HEK293T (cell line): ENCODE data around the gene GALNT18.

ENCODE experiments used
- CTCF ChIA-PET: fragments of 350-600 bp; formaldehyde crosslinking; extraction: SDS; loops from one replicate; lab custom pipeline; 2021; ENCODE audit warnings: antibody characterized with exemption, inconsistent platforms; lab: Yijun Ruan, JAX
- POLR2A ChIA-PET: fragments of 350-600 bp; formaldehyde crosslinking; extraction: SDS; loops from one replicate; lab custom pipeline; 2020; ENCODE audit warnings: antibody characterized with exemption, inconsistent platforms; lab: Yijun Ruan, JAX
- DNase-seq: peaks from one replicate; pipeline ENCODE4 v3.0.0; 2012; ENCODE audit warnings: mixed read lengths; ENCODE audit errors: extremely low spot score
- ARNT ChIP-seq: fragments of 450-650 bp; IDR thresholded peaks from 2 replicates; pipeline ENCODE4 v1.6.1; 2017; ENCODE audit warnings: mild to moderate bottlenecking
- BHLHE40 ChIP-seq: fragments of 450-650 bp; IDR thresholded peaks from 2 replicates; pipeline ENCODE4 v1.6.1; 2016; ENCODE audit warnings: mild to moderate bottlenecking, moderate library complexity, borderline replicate concordance
- CTBP1 ChIP-seq: fragments of 450-650 bp; IDR thresholded peaks from 2 replicates; pipeline ENCODE4 v1.6.1; 2016; ENCODE audit warnings: borderline replicate concordance
- ELF4 ChIP-seq: fragments of 450-650 bp; IDR thresholded peaks from 2 replicates; pipeline ENCODE4 v1.6.1; 2017; ENCODE audit warnings: antibody characterized with exemption
- FOXA1 ChIP-seq: fragments of 450-650 bp; IDR thresholded peaks from 2 replicates; pipeline ENCODE4 v1.6.1; 2016; ENCODE audit warnings: mild to moderate bottlenecking
- FOXK2 ChIP-seq: fragments of 450-650 bp; IDR thresholded peaks from 2 replicates; pipeline ENCODE4 v1.6.1; 2016; ENCODE audit warnings: mild to moderate bottlenecking
- FOXM1 ChIP-seq: fragments of 450-650 bp; IDR thresholded peaks from 2 replicates; pipeline ENCODE4 v1.6.1; 2017; ENCODE audit warnings: mild to moderate bottlenecking, borderline replicate concordance
- HDGF ChIP-seq: fragments of 450-650 bp; IDR thresholded peaks from 2 replicates; pipeline ENCODE4 v1.6.1; 2017; ENCODE audit warnings: antibody characterized with exemption, borderline replicate concordance
- L3MBTL2 ChIP-seq: fragments of 450-650 bp; conservative IDR thresholded peaks from 2 replicates; pipeline ENCODE4 v1.6.1; 2016; ENCODE audit warnings: mild to moderate bottlenecking
- LEF1 ChIP-seq: fragments of 450-650 bp; IDR thresholded peaks from 2 replicates; pipeline ENCODE4 v1.6.1; 2017; ENCODE audit warnings: mild to moderate bottlenecking, borderline replicate concordance
- NFRKB ChIP-seq: fragments of 450-650 bp; IDR thresholded peaks from 2 replicates; pipeline ENCODE4 v1.6.1; 2016; ENCODE audit warnings: mild to moderate bottlenecking, moderate library complexity
- PKNOX1 ChIP-seq: fragments of 450-650 bp; IDR thresholded peaks from 2 replicates; pipeline ENCODE4 v1.6.1; 2016
- SP1 ChIP-seq: fragments of 450-650 bp; IDR thresholded peaks from 2 replicates; pipeline ENCODE4 v1.6.1; 2017
- SUZ12 ChIP-seq: fragments of 450-650 bp; IDR thresholded peaks from 2 replicates; pipeline ENCODE4 v1.6.1; 2016; ENCODE audit warnings: mild to moderate bottlenecking
- TARDBP ChIP-seq: fragments of 450-650 bp; IDR thresholded peaks from 2 replicates; pipeline ENCODE4 v1.6.1; 2016
- ZNF384 ChIP-seq: fragments of 450-650 bp; IDR thresholded peaks from 2 replicates; pipeline ENCODE4 v1.6.1; 2016

GALNT18 gene

GRCh38 chr11:11580841-11581411, 40.9 kb downstream of the GALNT18 start:
- TF ChIP-seq CTBP1 (no peak), FOXK2 (no peak), SUZ12 (no peak), PKNOX1 (no peak), HDGF (no peak), L3MBTL2 (no peak), FOXM1 (no peak), ARNT (no peak), FOXA1 (no peak), NFRKB (no peak), TARDBP (no peak), BHLHE40 (no peak), LEF1 (no peak)
- ChIA-PET CTCF (no interaction called here), POLR2A (no interaction called here)
- DNase-seq = no peak

DNA sequence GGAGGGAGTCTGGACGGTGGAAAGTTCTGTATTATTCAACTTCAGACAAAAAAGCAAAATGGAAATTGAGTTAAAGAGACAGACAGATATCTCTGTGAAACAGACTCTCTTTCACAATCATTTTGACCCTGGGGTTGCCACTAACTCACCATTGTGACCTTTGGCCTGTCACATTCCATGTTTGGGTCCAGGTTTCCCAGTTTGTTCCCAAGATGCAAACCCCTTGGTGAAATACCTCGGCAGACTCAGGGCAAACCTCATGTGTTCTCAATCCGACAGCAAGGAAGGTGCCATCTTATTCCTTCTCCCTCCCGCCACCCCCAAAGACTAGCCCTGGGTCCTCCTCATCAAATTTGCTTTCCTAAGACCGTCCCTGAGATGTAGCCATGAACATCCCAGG, 41.8 kb downstream of the GALNT18 start:
- POLR2A ChIA-PET = no interaction called here
- TF ChIP-seq FOXK2 = no peak
- no peak for TF ChIP-seq PKNOX1
- CTCF ChIA-PET = no interaction called here
- DNase-seq = no peak

GRCh38 chr11:11579012-11579988, 42.5 kb downstream of the GALNT18 start:
- TF ChIP-seq FOXM1 (no peak), ZNF384 (no peak), NFRKB (no peak), ELF4 (no peak), FOXK2 (no peak), FOXA1 (no peak), SP1 (no peak)
- CTCF ChIA-PET = no interaction called here
- POLR2A ChIA-PET = no interaction called here
- DNase-seq = no peak

- POLR2A ChIA-PET = no interaction called here
- CTCF ChIA-PET = interaction anchor here (0.6 kb wide), 1 partner anchor 132 kb away, joined by 3 read pairs; no protein-coding TSS in a partner anchor
- no peak for DNase-seq
- no peak for TF ChIP-seq HDGF
- TF ChIP-seq LEF1 = no peak
- TF ChIP-seq CTBP1 = no peak
- no peak for TF ChIP-seq TARDBP
- no peak for TF ChIP-seq FOXA1
These were observed 43.6 kb downstream of the GALNT18 start for GRCh38 chr11:11577932-11578911.

DNA sequence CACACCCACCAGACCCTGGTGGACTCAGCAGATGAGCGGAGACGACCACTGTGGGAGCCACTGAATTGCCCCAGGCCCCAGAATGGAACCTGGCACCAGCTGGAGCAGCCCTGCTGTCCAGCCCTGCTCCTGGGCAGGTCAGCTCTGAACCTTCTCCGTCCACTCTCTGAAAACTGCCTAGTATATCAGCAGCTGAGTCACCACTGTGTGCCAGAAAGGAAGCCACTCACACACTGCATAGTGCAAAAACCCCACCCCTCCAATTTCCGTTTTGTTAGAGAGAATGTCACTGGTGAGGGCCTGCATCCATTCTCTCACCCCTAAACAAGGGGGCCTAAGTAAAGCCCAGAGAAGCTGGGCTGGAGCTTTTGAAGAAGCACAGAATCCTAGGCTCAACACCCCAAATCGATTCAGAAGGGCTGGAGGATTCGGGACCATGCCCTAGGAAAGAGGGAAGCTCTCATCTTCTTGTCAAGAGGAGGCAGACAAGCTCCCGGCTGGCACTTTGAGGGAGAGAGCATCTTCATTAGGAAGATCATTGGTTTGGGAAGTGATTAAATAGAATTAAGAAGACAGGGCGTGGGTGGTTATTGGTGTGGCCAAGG, 44.5 kb downstream of the GALNT18 start:
- DNase-seq = no peak
- ChIA-PET CTCF (interaction anchor here (0.6 kb wide), 1 partner anchor 131 kb away, joined by 3 read pairs; no protein-coding TSS in a partner anchor), POLR2A (no interaction called here)
- TF ChIP-seq FOXK2 (no peak), TARDBP (no peak), HDGF (no peak), SUZ12 (no peak)

DNA sequence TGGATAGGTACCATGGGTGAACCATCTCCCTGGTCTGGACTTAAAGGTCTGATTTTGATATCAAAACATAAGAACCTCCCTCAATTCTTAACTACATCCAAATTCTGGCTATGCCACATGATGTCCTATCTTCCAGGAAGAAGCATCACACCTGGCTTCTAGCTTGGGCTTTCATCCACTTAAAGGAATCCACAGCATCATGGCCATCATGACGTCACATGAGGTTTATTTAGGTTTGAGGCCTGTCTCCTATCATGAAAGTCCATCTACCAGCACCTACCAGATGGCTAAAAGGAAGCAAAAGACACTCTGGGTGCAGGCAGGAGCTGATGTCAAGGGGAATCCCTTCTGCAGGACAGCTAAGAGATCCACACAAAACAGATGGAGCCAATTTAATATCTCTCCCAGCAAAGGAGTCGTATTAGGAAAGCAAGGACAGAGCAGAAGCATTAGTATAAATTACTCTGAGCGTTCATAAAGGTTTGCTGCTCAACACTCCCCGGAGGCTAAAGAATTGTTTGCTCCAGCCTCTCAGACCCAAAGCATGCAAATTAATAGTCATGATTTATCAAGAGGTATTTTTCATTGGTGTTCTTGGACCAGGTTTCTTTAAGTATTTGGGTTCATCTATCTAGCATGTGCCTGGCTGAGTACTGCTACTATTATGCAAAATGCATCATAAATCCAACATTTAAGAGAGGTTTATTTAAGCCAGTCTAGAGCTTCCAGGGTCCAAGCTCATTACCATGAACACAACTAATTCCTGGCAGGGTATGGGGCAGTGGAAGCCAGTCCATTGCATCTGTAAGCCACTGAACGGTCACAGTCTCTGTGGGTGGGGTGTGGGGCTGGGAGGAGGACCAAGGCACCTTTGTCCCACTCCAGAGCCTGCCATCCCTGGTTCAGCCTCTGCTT, 47.2 kb downstream of the GALNT18 start:
- CTCF ChIA-PET = no interaction called here
- TF ChIP-seq BHLHE40 (no peak), TARDBP (no peak), PKNOX1 (no peak), LEF1 (no peak), ELF4 (no peak), HDGF (no peak), ZNF384 (no peak), NFRKB (no peak), FOXK2 (no peak), SP1 (no peak), FOXM1 (no peak), SUZ12 (no peak), FOXA1 (no peak), ARNT (no peak), L3MBTL2 (no peak), CTBP1 (no peak)
- no peak for DNase-seq
- POLR2A ChIA-PET = interaction anchor here (1.7 kb wide), 1 partner anchor 9 kb away, joined by 4 read pairs; no protein-coding TSS in a partner anchor
